Erythroblast (primary cell): ENCODE data around the gene DUS2.

Experiments used
- GATA1 ChIP-seq: IDR thresholded peaks from 2 replicates; pipeline ENCODE4 v1.6.1; 2011; ENCODE audit warnings: low read depth, mild to moderate bottlenecking, control low read depth, low read length, moderate library complexity
- POLR2A ChIP-seq: IDR thresholded peaks from 2 replicates; pipeline ENCODE4 v1.6.1; 2011; ENCODE audit warnings: mild to moderate bottlenecking, low read length

GRCh38 chr16:67986949-67987348, 36.1 kb upstream of the DUS2 start:
- no peak for TF ChIP-seq POLR2A
- TF ChIP-seq GATA1: no peak
